Mucosa of rectum (tissue), 2 donors: ENCODE data around the gene TMEM94.
"Not testable (repeated sequence)": the region's sequence is repeated elsewhere in the genome, so short reads cannot be mapped to it uniquely, and the experiment has no call there.

Source experiments
- H3K27ac ChIP-seq, 2 donors: one replicate each; pipeline ENCODE4 v1.7.0; 2013; ENCODE audit warnings: inconsistent platforms in 2 of 2, low read depth in 2 of 2, low read length in 2 of 2
- H3K27me3 ChIP-seq, 2 donors: one replicate each; pipeline ENCODE4 v1.7.0; 2013; ENCODE audit warnings: low read length in 2 of 2; ENCODE audit not compliant: control insufficient read depth in 2 of 2, insufficient read depth in 2 of 2
- H3K36me3 ChIP-seq, 2 donors: one replicate each; pipeline ENCODE4 v1.7.0; 2013; ENCODE audit warnings: low read length in 2 of 2; ENCODE audit not compliant: control insufficient read depth in 2 of 2, insufficient read depth in 2 of 2
- H3K4me1 ChIP-seq, 2 donors: one replicate each; pipeline ENCODE4 v1.7.0; 2013; ENCODE audit warnings: low read length in 2 of 2, mild to moderate bottlenecking in 1 of 2; ENCODE audit not compliant: control insufficient read depth in 2 of 2, insufficient read depth in 2 of 2
- H3K4me3 ChIP-seq, 2 donors: one replicate each; pipeline ENCODE4 v1.7.0; 2013; ENCODE audit warnings: low read length in 2 of 2
- H3K9ac ChIP-seq, 2 donors: one replicate each; pipeline ENCODE4 v1.7.0; 2013; ENCODE audit warnings: low read length in 2 of 2, low read depth in 1 of 2, mild to moderate bottlenecking in 1 of 2
- H3K9me3 ChIP-seq, 2 donors: one replicate each; pipeline ENCODE4 v1.7.0; 2013; ENCODE audit warnings: low read length in 2 of 2; ENCODE audit not compliant: control insufficient read depth in 2 of 2
- donor health status: healthy.
- donor health status: Normal muscosa, but diverticular disease.

TMEM94 gene

DNA sequence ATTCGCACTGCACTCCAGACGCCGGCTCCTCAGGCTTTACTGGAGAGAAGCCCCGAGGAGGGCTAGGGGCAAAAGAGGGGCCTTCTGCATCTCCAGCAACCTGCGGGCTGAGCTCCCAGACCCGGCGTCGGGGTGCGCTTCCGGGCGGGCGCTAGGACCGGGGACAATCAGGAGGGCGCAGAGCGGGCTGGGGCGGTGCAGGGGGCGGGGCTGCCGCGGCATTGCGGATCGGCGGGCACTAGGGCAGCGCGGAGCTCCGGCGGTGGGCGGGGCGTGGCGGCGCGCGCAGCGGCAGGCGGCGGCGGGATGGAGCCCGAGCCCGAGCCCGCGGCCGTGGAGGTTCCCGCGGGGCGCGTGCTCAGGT, 59.8 kb downstream of the TMEM94 start, which contains the start of gene TSEN54:
TSS of gene TSEN54 (plus strand) at position 274 of the 364 bp plus-strand sequence. CDS start at position 307, 33 bp downstream.
- H3K9me3 ChIP-seq: no peaks in the 10 kb centered on the region
- H3K9ac ChIP-seq: peak within 1 kb of the TSS; percentile 74 to 79
- H3K4me1 ChIP-seq: peaks cover 29 to 37% of the 10 kb centered on the region in 2 donors
- peak within 1 kb of the TSS; percentile 75 to 91 for H3K27ac ChIP-seq
- peaks cover 12% of the 10 kb centered on the region in 2 donors for H3K36me3 ChIP-seq
- peak within 1 kb of the TSS; percentile 72 to 87 for H3K4me3 ChIP-seq
- H3K27me3 ChIP-seq: no peaks in the 10 kb centered on the region

DNA sequence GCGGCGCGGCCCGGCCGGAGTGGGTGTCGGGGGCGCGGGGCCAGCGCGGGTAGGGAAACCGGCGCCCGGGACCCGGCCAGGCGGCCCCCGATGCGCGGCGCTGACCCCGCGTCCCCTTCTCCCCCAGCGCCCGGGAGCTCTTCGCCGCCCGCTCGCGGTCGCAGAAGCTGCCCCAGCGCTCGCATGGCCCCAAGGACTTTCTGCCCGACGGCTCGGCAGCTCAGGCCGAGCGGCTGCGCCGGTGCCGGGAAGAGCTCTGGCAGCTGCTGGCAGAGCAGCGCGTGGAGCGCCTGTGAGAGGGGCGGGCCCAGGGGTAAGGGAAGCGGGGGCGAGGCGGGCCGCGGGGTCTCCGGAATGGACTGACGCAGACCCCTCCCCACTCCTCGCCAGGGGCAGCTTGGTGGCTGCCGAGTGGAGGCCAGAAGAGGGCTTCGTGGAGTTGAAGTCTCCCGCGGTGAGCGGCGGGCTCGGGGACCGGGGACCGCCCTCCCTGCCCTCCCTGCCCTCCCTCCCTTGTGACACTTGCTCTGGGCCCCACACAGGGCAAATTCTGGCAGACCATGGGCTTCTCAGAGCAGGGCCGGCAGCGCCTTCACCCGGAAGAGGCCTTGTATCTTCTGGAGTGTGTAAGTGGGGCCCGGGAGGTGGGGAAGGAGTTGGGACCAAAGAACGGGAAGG, 60.3 kb downstream of the TMEM94 start:
- Histone ChIP-seq H3K9ac (peak overlapping the region; percentile 70 to 74), H3K27me3 (no peaks in the 10 kb centered on the region), H3K36me3 (peaks cover 15 to 17% of the 10 kb centered on the region in 2 donors), H3K27ac (peak overlapping the region; percentile 46 to 67), H3K9me3 (no peaks in the 10 kb centered on the region), H3K4me3 (peak overlapping the region; percentile 72 to 87), H3K4me1 (peaks cover 27 to 32% of the 10 kb centered on the region in 2 donors)

DNA sequence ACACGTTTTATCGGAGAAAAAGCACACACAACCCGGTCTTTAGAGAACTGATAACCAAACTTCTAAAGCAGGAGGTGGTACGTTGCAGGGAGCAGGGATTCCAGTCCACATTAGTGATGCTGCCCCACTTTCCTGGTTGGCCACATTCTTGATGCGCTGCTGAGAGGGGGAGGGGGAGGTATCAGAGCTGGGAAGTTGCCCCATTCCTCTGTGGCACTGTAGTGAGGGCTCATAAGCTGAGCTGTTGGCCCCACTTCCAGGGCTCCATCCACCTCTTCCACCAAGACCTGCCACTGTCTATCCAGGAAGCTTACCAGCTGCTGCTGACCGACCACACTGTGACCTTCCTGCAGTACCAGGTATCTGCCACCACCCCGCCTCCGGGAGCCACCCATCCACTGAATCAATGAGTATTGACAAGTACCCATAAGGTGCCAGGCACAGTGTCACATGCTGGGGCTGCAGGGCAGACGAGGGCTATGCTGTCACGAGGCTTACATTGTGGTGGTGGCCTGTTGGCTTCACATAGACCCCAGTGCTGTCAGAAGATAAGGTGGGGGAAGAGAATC, 60.9 kb downstream of the TMEM94 start:
- Histone ChIP-seq H3K27ac (peak overlapping the region; percentile 46 to 67), H3K4me1 (peaks cover 24 to 25% of the 10 kb centered on the region in 2 donors), H3K4me3 (peak overlapping the region; percentile 72 to 87), H3K9ac (peak overlapping the region; percentile 70 to 74), H3K9me3 (no peaks in the 10 kb centered on the region), H3K36me3 (peaks cover 12 to 17% of the 10 kb centered on the region in 2 donors), H3K27me3 (no peaks in the 10 kb centered on the region)

DNA sequence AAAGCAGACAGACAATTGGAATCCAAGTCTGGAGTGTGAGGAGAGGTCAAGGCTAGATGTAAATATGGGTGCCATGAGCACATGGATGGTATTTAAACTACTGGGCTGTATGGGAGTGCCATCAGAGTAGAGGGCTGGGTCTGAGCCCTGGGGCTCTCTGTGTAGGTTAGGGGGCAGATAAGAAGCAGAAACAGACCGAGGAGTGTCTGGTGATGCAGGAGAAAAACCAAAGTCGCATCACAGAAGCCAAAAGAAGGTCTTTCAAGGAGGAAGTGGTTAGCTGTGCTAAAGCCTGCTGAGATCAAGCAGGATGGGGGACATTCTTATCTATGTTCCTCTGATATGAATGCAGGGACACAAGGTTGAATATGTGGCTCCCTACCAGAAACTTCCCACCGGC, 61.8 kb downstream of the TMEM94 start:
- Histone ChIP-seq H3K9ac (peak overlapping the region in 1 of 2 donors; percentile 10), H3K27me3 (no peaks in the 10 kb centered on the region), H3K9me3 (no peaks in the 10 kb centered on the region), H3K36me3 (peaks cover 15 to 17% of the 10 kb centered on the region in 2 donors), H3K4me3 (peak overlapping the region in 1 of 2 donors; percentile 87), H3K27ac (peak overlapping the region; percentile 31 to 52), H3K4me1 (peaks cover 19 to 24% of the 10 kb centered on the region in 2 donors)

DNA sequence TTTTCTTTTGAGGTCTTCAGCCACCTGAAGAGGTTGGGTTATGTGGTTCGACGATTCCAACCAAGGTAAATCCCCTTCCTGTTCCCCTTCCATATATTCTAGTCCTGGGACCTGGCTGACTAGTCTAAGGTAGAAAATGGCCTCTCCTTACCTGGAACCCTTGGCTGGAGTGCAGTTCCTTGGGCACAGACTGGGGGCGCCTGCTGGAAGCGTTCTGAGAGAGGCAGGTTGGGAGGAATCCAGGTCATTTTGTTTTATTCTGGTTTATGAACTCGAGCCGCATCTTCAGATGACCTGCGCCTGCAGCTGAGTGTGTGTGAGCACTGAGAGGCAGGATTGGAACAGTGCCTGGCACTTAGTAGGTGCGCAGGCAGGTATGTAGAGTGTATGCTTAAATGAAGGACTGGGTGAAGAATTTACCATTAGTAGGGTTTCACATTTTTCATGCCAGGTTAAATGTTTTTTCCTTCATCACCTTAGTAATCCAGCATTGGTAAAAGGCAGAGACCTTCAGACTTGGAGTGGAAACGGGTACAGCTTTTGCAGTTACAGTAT, 62.6 kb downstream of the TMEM94 start:
- no peak overlapping the region for H3K9ac ChIP-seq
- H3K4me3 ChIP-seq: no peak overlapping the region
- H3K36me3 ChIP-seq: peaks cover 13 to 16% of the 10 kb centered on the region in 2 donors
- peak overlapping the region in 1 of 2 donors; percentile 52 for H3K27ac ChIP-seq
- peaks cover 19 to 21% of the 10 kb centered on the region in 2 donors for H3K4me1 ChIP-seq
- no peaks in the 10 kb centered on the region for H3K27me3 ChIP-seq
- no peaks in the 10 kb centered on the region for H3K9me3 ChIP-seq

DNA sequence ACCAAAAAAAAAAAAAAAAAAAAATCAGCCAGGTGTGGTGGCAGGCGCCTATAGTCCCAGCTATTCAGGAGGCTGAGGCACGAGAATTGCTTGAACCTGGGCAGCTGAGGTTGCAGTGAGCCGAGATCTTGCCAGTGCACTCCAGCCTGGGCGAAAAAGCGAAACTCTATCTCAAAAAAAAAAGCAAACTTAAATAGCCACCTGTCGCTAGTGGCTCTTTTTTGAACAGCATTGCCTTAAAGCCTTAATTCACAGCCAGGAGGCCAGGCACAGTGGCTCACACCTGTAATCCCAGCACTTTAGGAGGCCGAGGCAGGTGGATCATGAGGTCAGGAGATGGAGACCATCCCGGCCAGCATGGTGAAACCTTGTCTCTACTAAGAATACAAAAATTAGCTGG, 64.0 kb downstream of the TMEM94 start:
- H3K27ac ChIP-seq, H3K9me3 ChIP-seq, H3K9ac ChIP-seq, H3K4me3 ChIP-seq, H3K27me3 ChIP-seq: not testable (repeated sequence)
- Histone ChIP-seq H3K36me3 (peaks cover 13 to 16% of the 10 kb centered on the region in 2 donors), H3K4me1 (peaks cover 18 to 23% of the 10 kb centered on the region in 2 donors)

DNA sequence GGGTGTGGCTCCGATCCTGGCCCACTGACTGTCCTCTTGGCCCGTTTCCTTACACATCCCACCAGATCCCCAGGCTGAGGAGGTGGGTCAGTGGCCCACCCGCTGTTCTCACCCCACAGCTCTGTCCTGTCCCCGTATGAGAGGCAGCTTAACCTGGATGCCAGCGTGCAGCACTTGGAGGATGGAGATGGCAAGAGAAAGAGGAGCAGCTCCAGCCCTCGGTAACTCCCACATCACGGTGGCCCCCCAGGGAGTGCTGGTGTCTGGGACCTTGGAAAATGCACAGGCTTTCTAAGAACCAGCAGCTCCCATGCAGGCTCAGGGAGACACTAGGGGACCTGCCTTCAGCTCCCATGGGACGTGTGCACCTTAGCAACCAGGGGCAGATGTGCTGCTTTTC, 64.9 kb downstream of the TMEM94 start:
- no peak overlapping the region for H3K4me3 ChIP-seq
- H3K4me1 ChIP-seq: peaks cover 19 to 27% of the 10 kb centered on the region in 2 donors

DNA sequence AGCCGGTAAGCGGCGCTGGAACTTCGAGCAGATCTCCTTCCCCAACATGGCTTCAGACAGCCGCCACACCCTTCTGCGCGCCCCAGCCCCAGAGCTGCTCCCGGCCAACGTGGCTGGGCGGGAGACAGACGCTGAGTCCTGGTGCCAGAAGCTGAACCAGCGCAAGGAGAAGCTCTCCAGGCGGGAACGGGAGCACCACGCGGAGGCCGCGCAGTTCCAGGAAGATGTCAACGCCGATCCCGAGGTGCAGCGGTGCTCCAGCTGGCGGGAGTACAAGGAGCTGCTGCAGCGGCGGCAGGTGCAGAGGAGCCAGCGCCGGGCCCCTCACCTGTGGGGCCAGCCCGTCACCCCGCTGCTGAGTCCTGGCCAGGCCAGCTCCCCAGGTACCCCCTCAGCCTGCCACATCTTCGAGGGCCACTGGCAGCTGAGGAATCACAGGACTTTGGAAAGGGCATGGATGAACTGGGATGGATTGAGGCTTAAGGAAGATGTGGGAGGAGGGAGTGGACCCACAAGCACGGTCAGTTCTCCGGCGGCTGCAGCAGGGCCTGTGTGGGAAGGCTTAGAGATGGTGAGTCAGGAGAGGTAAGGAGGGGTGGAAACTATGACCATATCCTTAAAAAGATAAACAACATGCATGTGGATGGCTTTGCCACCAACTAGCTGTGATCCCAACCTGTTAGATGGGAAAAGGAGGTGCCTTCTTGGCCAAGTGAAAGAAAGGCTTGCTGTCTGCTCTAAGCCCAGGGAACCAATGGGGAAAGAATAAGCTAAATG, 65.7 kb downstream of the TMEM94 start:
- H3K27ac ChIP-seq: no peak overlapping the region
- H3K4me1 ChIP-seq: peaks cover 21 to 29% of the 10 kb centered on the region in 2 donors
- H3K9ac ChIP-seq: no peak overlapping the region
- no peaks in the 10 kb centered on the region for H3K27me3 ChIP-seq
- H3K36me3 ChIP-seq: peaks cover 13 to 16% of the 10 kb centered on the region in 2 donors
- H3K9me3 ChIP-seq: no peaks in the 10 kb centered on the region
- H3K4me3 ChIP-seq: no peak overlapping the region

More for the DNA sequence above, 64.9 kb downstream of the TMEM94 start:
- Histone ChIP-seq H3K27me3 (no peaks in the 10 kb centered on the region), H3K9ac (no peak overlapping the region), H3K9me3 (no peaks in the 10 kb centered on the region), H3K27ac (no peak overlapping the region), H3K36me3 (peaks cover 13 to 16% of the 10 kb centered on the region in 2 donors)

DNA sequence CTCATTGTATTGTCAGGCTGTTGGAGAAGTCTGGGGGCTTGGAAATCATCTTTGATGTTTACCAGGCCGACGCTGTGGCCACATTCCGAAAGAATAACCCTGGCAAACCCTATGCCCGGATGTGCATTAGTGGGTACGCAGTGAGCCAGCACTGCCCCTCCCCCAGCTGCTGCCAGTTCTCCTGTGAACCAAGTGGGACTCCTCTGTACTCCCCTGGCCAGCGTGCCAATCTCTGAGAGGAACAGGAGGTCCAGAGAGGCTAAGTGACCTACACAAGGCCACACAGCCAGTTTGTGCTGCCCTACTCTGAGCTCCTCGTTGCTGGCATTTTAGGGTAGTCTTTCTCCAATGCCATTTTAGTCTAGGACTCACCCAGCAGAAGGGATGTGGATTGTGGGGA, 67.2 kb downstream of the TMEM94 start:
- H3K4me3 ChIP-seq: no peak overlapping the region
- no peaks in the 10 kb centered on the region for H3K9me3 ChIP-seq
- H3K4me1 ChIP-seq: peaks cover 19 to 20% of the 10 kb centered on the region in 2 donors
- H3K27ac ChIP-seq: peak overlapping the region in 1 of 2 donors; percentile 99
- peaks cover 16 to 17% of the 10 kb centered on the region in 2 donors for H3K36me3 ChIP-seq
- no peaks in the 10 kb centered on the region for H3K27me3 ChIP-seq
- H3K9ac ChIP-seq: no peak overlapping the region
